Midbrain (tissue), 1 donor: Measurements from ENCODE around the gene TRIM25.

ENCODE experiments used
- DNase-seq: peaks from one replicate; lab custom pipeline; 2025; lab: John Stamatoyannopoulos, UW

The TRIM25 gene

GRCh38 chr17:56926704-56927103 lies 12.9 kb upstream of the TRIM25 start:
- no peak for DNase-seq

- no peak for DNase-seq
These were observed 12.4 kb upstream of the TRIM25 start for GRCh38 chr17:56926270-56926669.

GRCh38 chr17:56925088-56925487 lies 11.2 kb upstream of the TRIM25 start:
- DNase-seq: no peak

- DNase-seq: no peak
These were observed 5.9 kb upstream of the TRIM25 start for GRCh38 chr17:56919717-56920116.

GRCh38 chr17:56918916-56919315 lies 5.1 kb upstream of the TRIM25 start:
- DNase-seq: no peak

- DNase-seq: no peak
These were observed 3.9 kb upstream of the TRIM25 start for GRCh38 chr17:56917559-56918296.

GRCh38 chr17:56914581-56915273 lies 878 bp upstream of the TRIM25 start:
- DNase-seq: no peak

- no peak for DNase-seq
These were observed 439 bp downstream of the TRIM25 start for GRCh38 chr17:56913353-56913866.

- DNase-seq: no peak
These were observed 893 bp downstream of the TRIM25 start for GRCh38 chr17:56913000-56913311.

GRCh38 chr17:56912105-56912999 lies 1.5 kb downstream of the TRIM25 start:
- no peak for DNase-seq

- DNase-seq: no peak
These were observed 3.2 kb downstream of the TRIM25 start for GRCh38 chr17:56910509-56911235.

GRCh38 chr17:56909742-56910508 lies 3.9 kb downstream of the TRIM25 start:
- DNase-seq: no peak

- DNase-seq: no peak
These were observed 5.8 kb downstream of the TRIM25 start for GRCh38 chr17:56908001-56908542.

- DNase-seq: no peak
These were observed 10.3 kb downstream of the TRIM25 start for GRCh38 chr17:56903560-56903959.

- no peak for DNase-seq
These were observed 11.5 kb downstream of the TRIM25 start for GRCh38 chr17:56902348-56902747.

- no peak for DNase-seq
These were observed 14.4 kb downstream of the TRIM25 start for GRCh38 chr17:56899403-56899802.

GRCh38 chr17:56898874-56899273 lies 15.0 kb downstream of the TRIM25 start:
- DNase-seq: no peak

GRCh38 chr17:56897646-56898424 lies 16.0 kb downstream of the TRIM25 start:
- no peak for DNase-seq

- DNase-seq: no peak
These were observed 16.9 kb downstream of the TRIM25 start for GRCh38 chr17:56896968-56897359.
